IPS DF 4.7 (cell line): ENCODE measurements around the gene NELL1.

Experiments used
- DNase-seq: peaks from one replicate; pipeline ENCODE4 v3.0.0-alpha.2; 2013; ENCODE audit warnings: low spot score; ENCODE audit errors: extremely low read depth

NELL1 gene

GRCh38 chr11:20873054-20873453 lies 203.7 kb downstream of the NELL1 start:
- DNase-seq: peak; percentile 89

DNA sequence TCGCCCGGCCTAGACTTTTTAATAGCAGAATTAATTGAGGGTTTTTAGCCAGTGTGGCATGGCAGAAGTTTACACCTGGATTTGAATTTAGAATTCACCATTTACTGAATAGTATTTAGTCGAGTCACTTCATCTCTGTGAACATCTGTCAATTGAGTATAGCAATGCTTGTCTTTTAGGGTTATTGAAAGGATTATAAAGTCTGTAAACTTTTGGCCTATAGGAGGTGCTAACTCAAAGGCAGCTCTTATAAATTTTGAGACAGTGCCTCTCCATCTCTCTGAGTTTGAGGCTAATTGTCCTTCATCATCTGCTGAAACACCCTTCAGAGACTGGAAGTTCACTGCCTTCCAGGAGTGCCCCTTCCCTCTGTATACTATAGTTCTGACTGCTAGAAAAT lies 205.0 kb downstream of the NELL1 start:
- no peak for DNase-seq

- no peak for DNase-seq
Measured at GRCh38 chr11:20875889-20876288, 206.5 kb downstream of the NELL1 start.

DNA sequence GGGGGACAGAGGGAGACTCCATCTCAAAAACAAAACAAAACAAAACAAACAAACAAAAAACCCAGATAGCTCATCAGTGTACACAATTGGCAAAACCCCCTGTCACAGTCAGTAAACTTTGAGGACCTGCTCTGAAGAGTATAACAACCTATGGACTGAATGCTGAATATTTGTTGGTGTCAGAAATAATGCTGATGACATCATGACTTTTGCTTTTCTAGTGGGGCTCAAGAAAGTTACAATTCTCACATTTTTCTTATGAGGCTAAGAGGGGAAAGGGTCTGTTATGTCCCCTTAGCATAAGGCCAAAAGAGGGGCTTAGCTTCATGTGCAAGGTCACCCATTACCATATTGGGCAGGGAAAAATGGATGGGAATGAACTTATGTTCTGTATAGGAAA lies 207.4 kb downstream of the NELL1 start:
- no peak for DNase-seq

DNA sequence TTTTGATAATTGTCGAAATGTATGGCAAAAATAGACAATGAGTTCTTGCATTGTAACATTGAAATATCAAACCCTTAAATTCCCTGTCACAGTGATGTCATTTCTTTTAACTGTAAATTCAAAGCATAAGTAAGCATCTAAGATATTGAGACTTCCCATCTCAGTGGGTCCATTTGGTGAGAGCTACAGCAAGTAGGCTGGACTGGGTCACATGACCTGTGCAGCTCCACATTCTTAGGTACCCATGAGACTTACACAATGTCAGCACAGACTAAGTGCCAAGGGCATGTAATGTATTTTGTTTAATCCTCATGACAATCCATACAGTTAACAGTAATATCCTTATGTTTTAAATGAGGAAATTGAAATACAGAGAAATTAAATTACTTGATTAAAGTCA lies 210.7 kb downstream of the NELL1 start:
- no peak for DNase-seq

- DNase-seq: peak; percentile 62
Measured at GRCh38 chr11:20881328-20882079, 212.1 kb downstream of the NELL1 start.

DNA sequence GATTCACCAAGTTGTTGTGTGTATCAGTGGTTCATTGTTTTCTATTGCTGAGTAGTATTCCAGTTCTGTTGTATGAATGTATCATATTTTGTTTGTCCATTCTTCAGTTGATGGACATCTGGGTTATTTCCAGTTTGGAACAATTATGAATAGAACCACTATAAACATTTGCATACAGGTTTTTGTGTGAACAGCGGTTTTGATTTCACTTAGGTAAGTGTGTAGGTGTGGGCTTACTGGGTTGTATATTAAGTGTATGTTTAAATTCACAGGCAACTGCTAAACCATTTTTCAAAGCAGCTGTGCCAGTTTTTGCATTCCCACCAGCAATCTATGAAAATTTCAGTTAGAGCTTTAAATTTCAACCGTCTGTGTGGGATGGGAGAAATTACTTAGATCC lies 217.8 kb downstream of the NELL1 start:
- DNase-seq: no peak

- DNase-seq: no peak
Measured at GRCh38 chr11:20894296-20894695, 224.9 kb downstream of the NELL1 start.

DNA sequence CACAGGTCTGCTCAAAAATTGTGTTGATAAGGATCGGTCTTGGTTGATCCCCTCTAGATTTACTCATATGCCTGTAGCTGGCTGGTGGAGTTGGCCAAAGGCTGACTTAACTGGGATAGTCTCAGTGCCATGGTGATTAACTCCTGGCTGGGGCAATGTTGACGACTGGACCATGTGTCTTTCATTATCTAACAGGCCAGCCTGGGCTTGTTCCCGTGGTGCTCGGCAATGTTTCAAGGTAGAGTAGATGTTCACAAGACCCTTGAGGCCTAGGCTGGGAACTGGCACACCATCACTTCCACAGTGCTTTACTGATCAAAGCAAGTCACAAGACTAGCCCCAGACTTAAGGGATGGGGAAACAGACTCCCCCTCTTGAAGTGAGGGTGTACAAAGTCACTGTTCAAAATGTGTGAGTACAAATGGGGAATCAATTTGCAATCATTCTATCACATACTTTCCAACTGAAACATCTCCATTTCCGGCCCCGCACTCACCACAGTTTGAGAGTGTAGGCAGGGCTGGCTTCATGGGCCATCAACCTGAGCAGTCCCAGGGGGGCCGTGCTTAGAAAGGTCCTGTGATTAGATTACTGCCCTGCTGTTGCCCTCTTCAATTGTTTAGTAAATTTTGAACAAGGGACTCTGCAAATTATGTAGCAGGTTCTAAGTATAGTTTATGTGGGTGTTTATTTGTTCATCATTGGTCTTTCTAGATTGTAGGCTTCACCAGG lies 240.8 kb downstream of the NELL1 start:
- no peak for DNase-seq

DNA sequence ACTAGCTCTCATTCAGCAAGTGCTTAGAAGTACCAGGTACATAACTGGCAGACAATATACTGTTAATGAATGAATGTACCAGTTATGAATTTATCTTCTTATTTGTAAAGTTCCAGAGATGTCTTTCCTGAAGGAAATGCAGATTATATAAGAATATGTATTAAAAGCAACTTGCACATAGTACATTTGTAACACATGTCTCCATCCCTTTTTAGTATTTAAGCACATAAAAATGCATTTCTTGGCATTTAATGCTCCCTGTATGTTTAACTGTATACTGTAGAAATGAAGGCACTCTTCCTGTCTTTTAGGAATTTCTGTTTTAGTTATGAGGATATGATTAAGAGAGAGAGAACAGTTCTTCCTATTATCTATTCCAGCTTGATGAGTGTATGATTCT lies 241.3 kb downstream of the NELL1 start:
- DNase-seq: no peak

DNA sequence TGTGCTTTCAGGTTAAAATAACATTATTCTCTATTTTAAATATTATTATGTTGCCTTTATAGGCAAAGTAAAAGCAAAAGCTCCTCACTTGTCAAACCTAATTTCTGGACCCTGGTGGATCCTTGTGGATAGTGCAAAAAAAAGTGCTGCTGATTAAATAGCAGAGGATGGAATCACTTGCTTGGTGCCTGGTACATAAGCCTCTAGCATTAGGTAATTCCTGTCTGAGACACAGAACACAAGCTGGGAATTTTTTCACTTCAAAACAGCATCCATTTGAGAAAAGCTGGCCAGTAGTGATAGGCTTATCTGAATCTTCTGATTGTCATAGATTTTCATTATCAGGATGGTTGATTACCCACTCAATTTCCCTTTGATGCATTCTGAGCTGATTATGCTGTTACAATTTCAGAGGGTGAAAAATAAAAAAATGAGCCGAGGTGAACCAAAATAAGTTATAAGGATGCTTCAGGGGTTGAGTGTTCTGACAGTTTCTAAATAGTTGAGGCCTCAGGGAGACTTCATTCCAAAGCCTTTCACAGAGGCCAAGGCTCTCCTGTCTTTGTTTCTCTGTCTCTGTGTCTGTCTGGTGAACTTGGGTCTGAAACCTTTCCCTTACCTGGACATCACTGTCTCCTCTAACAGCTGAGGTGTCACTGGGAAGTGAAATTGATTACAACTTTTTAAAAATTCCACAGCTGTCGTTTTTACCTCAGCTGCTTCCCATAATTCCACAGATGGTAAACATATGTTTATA lies 242.9 kb downstream of the NELL1 start:
- DNase-seq: no peak

DNA sequence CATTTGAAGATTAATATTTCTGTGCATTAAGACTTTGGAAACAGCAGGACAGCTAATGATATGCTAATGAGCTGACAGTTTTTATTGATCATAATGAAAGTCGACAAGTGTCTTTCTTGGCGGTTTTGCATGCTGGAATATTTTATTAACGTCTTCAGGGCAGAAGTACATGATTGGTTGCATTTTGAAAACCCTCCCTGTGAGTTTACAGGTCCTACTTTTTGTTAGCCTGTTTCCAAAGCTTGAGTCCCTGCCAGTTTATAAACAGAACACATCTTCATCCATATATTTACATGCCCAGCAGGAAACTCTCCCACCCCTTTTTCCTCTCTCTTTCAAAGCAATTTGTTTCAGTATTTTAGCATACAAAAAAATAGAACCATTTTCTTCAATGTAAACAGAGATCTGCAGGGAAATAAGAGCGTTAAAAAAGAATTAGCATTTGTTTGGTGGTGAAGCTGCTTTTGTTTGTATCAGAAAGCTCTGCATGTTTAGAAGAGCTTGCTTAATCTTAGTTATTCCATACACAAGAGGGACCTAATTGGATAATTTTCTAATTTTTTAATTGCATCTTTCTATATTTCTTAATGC lies 243.6 kb downstream of the NELL1 start:
- peak; percentile 11 for DNase-seq

GRCh38 chr11:20917306-20917705 lies 247.9 kb downstream of the NELL1 start:
- no peak for DNase-seq

DNA sequence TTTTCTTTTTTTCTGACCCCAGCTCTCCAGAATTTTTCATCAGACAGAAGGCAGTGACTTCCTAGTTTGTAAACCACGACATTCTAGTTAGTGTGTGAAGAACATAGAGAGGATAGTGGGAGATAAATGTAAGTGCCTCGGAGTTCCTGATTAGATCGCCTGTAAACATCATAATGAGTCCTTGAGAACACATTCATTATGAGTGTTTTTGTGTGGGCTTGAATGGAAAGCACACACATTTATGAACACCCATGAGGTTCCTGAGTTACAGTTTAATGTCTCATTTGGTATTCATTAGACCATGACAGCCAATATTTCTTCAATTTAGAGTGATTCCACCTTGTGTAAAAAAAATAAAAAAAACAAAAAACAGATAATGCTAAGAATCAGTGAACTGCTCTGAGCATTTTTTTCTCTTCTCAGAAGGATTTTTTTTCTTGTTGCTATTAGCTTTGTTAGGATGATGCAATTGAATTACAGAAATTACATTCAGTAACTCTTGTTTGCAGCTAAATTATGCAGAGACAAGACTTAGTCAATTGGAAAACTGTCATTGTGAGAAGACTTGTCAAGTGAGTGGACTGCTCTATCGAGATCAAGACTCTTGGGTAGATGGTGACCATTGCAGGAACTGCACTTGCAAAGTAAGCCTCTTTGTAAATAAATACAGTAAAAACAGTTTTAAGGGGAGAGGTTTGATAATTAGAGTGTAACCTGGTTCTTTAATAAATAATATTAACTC lies 257.6 kb downstream of the NELL1 start:
- DNase-seq: no peak

- no peak for DNase-seq
Measured at GRCh38 chr11:20931029-20931428, 261.6 kb downstream of the NELL1 start.

DNA sequence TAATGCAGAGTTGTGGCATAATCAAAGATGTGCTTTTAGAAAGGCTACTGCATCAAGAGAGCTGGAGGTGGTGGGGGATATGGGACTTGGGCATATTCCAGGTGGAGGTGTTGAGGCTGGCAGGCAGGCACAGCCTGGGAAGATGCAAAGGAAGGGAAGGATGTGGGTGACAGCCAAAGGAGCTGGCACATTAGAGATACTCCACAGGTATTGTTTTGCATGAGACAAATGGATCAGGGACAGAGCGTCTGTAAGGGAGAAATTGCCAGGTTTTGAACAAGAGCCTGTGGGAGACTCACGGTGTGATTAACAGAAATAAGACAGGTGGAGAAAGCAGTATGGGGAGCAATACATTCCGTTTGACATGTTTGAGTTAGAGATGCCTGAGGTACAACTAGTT lies 263.7 kb downstream of the NELL1 start:
- DNase-seq: no peak

GRCh38 chr11:20933958-20934357 lies 264.6 kb downstream of the NELL1 start:
- no peak for DNase-seq

- DNase-seq: no peak
Measured at GRCh38 chr11:20934516-20934915, 265.1 kb downstream of the NELL1 start.

DNA sequence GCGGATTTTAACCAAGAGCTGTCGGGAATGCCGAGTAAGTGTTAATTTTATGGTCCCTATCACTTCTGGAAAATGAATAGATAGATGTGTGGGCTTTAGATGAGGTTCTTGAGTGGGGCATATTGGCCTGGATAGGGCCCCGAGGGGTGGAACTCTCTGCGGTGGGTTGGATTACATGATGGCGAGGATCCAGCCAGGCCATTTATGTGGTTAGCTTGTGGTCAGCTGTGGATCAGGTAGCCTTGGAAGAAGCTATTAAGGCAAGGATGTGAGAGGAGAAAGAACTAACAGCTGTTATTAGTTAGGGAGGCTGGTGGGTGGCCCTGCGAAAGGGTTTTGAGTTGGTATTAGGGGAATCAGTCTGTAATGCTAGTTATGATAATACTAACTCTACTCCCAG lies 268.4 kb downstream of the NELL1 start:
- no peak for DNase-seq

DNA sequence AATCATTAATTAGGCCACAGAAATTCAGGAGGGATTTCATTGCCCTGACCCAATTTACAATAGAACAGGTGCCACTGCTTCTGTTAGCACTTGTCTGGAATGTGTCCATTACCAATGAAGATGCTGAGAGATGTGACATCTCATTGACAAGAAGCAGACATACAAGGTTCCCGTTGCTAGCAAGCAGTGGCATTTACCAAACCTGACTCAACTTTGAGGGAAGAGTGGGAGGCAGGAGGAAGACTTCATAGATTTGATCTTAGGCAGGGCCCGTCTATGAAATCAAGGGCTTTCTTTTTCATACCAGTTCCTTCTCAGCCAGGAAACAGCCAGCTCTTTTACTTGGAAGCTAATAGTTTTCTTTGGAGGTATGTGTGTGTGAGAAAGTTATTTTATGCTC lies 280.2 kb downstream of the NELL1 start:
- no peak for DNase-seq

- no peak for DNase-seq
Measured at GRCh38 chr11:20962581-20962980, 293.2 kb downstream of the NELL1 start.
